HUES48 (cell line): Measurements from ENCODE around the gene COPS3.

Experiments used
- H3K27ac ChIP-seq: one replicate; pipeline ENCODE4 v1.7.0; 2013; ENCODE audit warnings: low read depth, low read length, inconsistent platforms
- H3K27me3 ChIP-seq: 2 replicates; pipeline ENCODE4 v1.6.1; 2013; ENCODE audit warnings: mild to moderate bottlenecking, low read length; ENCODE audit not compliant: control insufficient read depth, insufficient read depth
- H3K36me3 ChIP-seq: 2 replicates; pipeline ENCODE4 v1.6.1; 2013; ENCODE audit warnings: low read length; ENCODE audit not compliant: control insufficient read depth, insufficient read depth
- H3K4me1 ChIP-seq: 2 replicates; pipeline ENCODE4 v1.6.1; 2013; ENCODE audit warnings: mild to moderate bottlenecking, low read length; ENCODE audit not compliant: control insufficient read depth, insufficient read depth
- H3K4me3 ChIP-seq: 2 replicates; pipeline ENCODE4 v1.5.1; 2013; ENCODE audit warnings: mild to moderate bottlenecking, low read depth, low read length
- H3K9ac ChIP-seq: 2 replicates; pipeline ENCODE4 v1.6.1; 2013; ENCODE audit warnings: mild to moderate bottlenecking, low read depth, low read length, moderate library complexity
- H3K9me3 ChIP-seq: 2 replicates; pipeline ENCODE4 v1.6.1; 2013; ENCODE audit warnings: low read length; ENCODE audit not compliant: control insufficient read depth, insufficient read depth

The COPS3 gene

DNA sequence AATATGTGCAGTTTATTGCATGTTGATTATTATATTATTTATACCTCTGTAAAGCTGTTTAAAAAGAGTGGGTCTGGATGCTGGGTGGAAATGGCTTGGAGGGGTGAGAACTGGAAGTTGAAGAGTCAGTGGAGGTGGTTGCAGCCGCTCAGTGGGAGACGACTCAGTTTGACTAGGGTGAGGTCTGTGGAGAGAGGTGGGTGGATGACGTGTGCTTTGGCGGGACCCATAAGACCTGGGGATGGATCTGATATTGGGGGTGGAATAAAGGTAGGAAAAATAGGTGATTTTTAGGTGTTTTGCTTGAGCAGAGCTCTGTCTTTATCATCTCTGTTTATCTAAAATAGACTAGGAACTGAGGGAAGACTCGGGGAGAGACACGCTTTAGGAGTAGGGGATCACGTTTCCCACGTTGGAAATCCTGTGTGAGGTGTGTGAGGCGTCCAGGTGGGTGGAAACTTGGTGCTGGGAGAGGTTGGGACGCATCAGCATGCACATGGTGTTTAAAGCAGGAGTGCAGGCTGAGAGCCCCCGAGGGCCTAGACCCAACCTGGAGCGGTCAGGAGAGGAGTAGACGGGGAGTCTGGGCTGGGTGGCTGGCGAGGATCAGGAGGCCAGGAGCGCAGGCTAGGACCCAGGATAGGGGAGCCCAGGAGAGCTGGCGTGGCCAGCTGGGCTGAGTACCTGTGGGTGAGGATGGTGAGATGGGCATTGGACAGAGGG lies 39.3 kb upstream of the COPS3 start:
- no peaks in the 10 kb centered on the region for H3K4me1 ChIP-seq
- no peaks in the 10 kb centered on the region for H3K27me3 ChIP-seq
- no peak overlapping the region for H3K27ac ChIP-seq
- H3K36me3 ChIP-seq: peaks cover 7% of the 10 kb centered on the region; the same call in 1 of the 2 replicates
- H3K9ac ChIP-seq: no peak overlapping the region
- no peak overlapping the region for H3K4me3 ChIP-seq
- H3K9me3 ChIP-seq: no peaks in the 10 kb centered on the region

GRCh38 chr17:17315142-17315821 lies 34.2 kb upstream of the COPS3 start:
- peaks cover 3% of the 10 kb centered on the region; the same call in 1 of the 2 replicates for H3K4me1 ChIP-seq
- no peak overlapping the region for H3K4me3 ChIP-seq
- no peak overlapping the region for H3K9ac ChIP-seq
- H3K36me3 ChIP-seq: no peaks in the 10 kb centered on the region; the same call in 1 of the 2 replicates
- H3K27ac ChIP-seq: no peak overlapping the region
- no peaks in the 10 kb centered on the region for H3K9me3 ChIP-seq
- H3K27me3 ChIP-seq: no peaks in the 10 kb centered on the region

GRCh38 chr17:17314501-17315071 lies 33.5 kb upstream of the COPS3 start:
- Histone ChIP-seq H3K4me1 (peaks cover 3% of the 10 kb centered on the region; the same call in 1 of the 2 replicates), H3K9ac (no peak overlapping the region), H3K27me3 (no peaks in the 10 kb centered on the region), H3K4me3 (no peak overlapping the region), H3K27ac (no peak overlapping the region), H3K9me3 (no peaks in the 10 kb centered on the region), H3K36me3 (no peaks in the 10 kb centered on the region; the same call in 1 of the 2 replicates)

GRCh38 chr17:17313350-17313991 lies 32.4 kb upstream of the COPS3 start:
- no peak overlapping the region for H3K4me3 ChIP-seq
- no peak overlapping the region for H3K27ac ChIP-seq
- H3K9ac ChIP-seq: no peak overlapping the region
- H3K27me3 ChIP-seq: no peaks in the 10 kb centered on the region
- no peaks in the 10 kb centered on the region for H3K9me3 ChIP-seq
- H3K4me1 ChIP-seq: peaks cover 3% of the 10 kb centered on the region; the same call in 1 of the 2 replicates
- no peaks in the 10 kb centered on the region; the same call in 1 of the 2 replicates for H3K36me3 ChIP-seq

DNA sequence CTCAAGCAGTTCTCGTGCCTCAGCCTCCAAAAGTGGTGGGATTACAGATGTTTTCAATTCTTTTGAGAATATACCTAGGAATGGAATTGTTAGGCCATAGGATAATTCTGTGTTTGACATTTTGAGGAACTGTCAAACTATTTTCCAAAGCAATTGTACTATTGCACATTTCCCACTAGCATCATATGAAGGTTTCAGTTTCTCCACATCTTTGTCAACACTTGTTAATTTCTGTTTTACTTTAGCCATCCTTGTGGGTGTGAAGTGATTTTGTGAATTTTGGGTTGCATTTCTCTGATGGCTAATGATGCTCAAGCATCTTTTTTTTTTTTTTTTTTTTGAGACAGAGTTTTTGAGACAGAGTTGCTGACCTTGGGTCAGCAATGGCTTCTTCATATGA lies 28.3 kb upstream of the COPS3 start:
- Histone ChIP-seq H3K9me3 (no peaks in the 10 kb centered on the region), H3K9ac (no peak overlapping the region), H3K27me3 (peaks cover 4% of the 10 kb centered on the region), H3K36me3 (no peaks in the 10 kb centered on the region; the same call in 1 of the 2 replicates), H3K27ac (no peak overlapping the region), H3K4me1 (peaks cover 3% of the 10 kb centered on the region; the same call in 1 of the 2 replicates), H3K4me3 (no peak overlapping the region)

- Histone ChIP-seq H3K9ac (no peak overlapping the region), H3K27me3 (peaks cover 11% of the 10 kb centered on the region), H3K4me1 (peaks cover 4% of the 10 kb centered on the region; the same call in 1 of the 2 replicates), H3K36me3 (no peaks in the 10 kb centered on the region), H3K4me3 (no peak overlapping the region), H3K9me3 (no peaks in the 10 kb centered on the region), H3K27ac (no peak overlapping the region)
These were observed 24.3 kb upstream of the COPS3 start for GRCh38 chr17:17305281-17305801.

- Histone ChIP-seq H3K4me3 (peak overlapping the region; percentile 70; the same call in 1 of the 2 replicates), H3K27ac (no peak overlapping the region), H3K27me3 (peaks cover 11% of the 10 kb centered on the region), H3K9me3 (no peaks in the 10 kb centered on the region), H3K4me1 (peaks cover 4% of the 10 kb centered on the region; the same call in 1 of the 2 replicates), H3K36me3 (no peaks in the 10 kb centered on the region), H3K9ac (no peak overlapping the region)
These were observed 23.5 kb upstream of the COPS3 start for GRCh38 chr17:17304521-17304985.

DNA sequence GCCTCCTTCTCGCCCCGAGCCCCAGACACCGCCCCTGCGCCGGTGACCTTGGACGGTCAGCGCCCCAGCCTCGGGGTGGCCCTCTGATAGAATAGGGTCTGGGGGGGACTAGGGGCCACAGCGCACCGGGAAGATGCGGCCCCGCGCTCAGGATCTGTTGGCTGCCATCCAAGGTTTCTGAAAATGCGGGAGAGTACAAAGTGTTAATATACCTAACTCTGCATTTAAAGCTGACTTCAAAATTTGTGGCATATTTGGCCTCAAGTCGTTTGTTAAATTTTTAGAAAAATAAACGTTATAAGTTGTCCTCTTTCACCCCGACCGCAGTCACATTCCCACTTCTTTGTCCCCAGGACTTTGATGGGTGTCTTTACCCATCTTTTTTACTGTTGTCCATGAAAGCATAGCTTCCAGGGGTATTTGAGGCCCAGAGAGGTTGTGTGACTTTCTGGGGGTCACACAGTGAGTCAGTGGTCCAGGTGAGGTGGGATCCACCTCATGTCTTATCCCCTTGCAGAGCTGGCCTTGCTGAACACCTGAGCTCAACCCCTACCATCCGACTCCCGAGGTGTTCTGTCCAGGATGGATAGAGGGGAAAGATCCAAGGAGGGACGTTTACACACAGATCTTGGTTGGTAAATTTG lies 22.9 kb upstream of the COPS3 start:
- H3K27ac ChIP-seq: no peak overlapping the region
- H3K36me3 ChIP-seq: no peaks in the 10 kb centered on the region
- peak overlapping the region; percentile 70 for H3K4me3 ChIP-seq
- H3K4me1 ChIP-seq: peaks cover 4% of the 10 kb centered on the region; the same call in 1 of the 2 replicates
- H3K9ac ChIP-seq: no peak overlapping the region
- H3K9me3 ChIP-seq: no peaks in the 10 kb centered on the region
- H3K27me3 ChIP-seq: peaks cover 11% of the 10 kb centered on the region

DNA sequence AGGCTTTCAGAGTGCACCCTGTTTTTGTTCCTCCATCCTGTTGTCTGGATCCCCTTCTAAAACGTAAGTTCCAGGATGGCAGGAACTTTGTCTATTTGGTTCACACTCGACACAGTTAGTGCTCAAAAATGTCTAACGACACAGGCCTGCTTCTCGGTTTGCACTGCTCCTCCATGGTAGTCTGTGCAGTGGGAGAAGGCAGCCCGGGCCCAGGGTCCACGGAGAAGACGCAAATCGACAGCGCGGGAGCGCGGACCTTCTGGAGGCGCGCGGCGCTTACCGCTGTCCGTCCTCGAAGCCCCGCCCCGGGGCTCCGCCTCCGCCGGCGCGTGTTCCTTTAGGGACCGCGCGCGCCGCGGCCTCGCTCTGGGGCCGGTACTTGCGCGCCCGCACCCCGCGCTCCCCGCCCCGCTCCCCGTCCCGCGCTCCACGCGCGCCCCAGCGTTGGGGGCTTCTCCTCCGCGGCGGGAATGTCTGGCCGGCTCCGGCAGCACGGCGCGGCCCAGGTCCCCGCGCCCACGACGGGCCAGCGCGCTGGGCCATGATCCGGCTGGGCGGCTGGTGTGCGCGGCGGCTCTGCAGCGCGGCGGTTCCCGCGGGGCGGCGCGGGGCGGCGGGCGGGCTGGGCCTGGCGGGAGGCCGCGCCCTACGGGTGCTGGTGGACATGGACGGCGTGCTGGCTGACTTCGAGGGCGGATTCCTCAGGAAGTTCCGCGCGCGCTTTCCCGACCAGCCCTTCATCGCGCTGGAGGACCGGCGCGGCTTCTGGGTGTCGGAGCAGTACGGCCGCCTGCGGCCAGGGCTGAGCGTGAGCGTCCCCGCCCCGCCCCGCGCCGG lies 22.2 kb upstream of the COPS3 start, which contains the start of gene NT5M:
Gene NT5M (plus strand): TSS at position 364 of the 837 bp plus-strand sequence. CDS start 178 bp downstream, at position 542.
- no peak within 1 kb of the TSS for H3K27ac ChIP-seq
- H3K27me3 ChIP-seq: peaks cover 11% of the 10 kb centered on the region
- H3K4me3 ChIP-seq: peak within 1 kb of the TSS; percentile 70
- peaks cover 4% of the 10 kb centered on the region; the same call in 1 of the 2 replicates for H3K4me1 ChIP-seq
- H3K36me3 ChIP-seq: no peaks in the 10 kb centered on the region
- H3K9me3 ChIP-seq: no peaks in the 10 kb centered on the region
- H3K9ac ChIP-seq: no peak within 1 kb of the TSS
